Stimulated activated CD8-positive, alpha-beta memory T cell treated with anti-CD3 and anti-CD28 coated beads, Interleukin-7, amount 100 ng/mL, for 48 hours (primary cell): ENCODE data around the gene STPG1.
A peak's percentile ranks its signal among the peaks of the same experiment; 100 is the strongest.

ENCODE experiments used
- DNase-seq, 2 donors: peaks; one replicate each; pipeline ENCODE4 v3.0.0-alpha.2; 2020; ENCODE audit warnings: low read depth in 1 of 2; ENCODE audit errors: extremely low read depth in 1 of 2

Gene STPG1

GRCh38 chr1:24321697-24322469 lies 91.7 kb downstream of the STPG1 start:
- peak; percentile 56 to 59 for DNase-seq

GRCh38 chr1:24321126-24321525 lies 92.5 kb downstream of the STPG1 start:
- DNase-seq = no peak

GRCh38 chr1:24319962-24320361 lies 93.6 kb downstream of the STPG1 start:
- DNase-seq = no peak

DNA sequence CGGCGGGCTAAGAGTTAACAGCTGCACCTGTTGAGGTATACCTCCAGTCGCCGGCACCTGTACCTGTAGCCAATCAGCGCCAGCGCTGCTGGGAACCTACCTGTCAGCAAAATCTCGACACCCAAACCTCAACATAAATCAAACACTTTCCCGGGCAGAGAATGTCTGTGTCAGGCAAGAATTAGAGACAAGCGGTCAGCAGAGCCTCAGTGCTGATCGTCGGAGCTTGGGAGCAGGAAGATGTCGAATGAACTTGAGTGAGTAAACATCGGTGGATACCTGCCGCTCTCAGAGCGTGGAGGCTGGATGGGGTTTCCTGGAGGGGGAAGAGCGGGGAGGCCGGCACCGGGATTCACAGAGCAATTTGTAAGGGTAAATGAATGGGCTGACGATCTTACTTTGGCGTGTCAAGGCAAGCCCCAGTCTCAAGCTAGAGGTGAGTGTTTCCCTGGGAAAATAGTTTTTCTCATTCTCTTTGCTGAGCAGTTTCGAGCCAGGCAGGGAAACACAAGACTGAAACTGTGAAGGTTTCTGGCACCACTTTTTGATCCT lies 94.2 kb downstream of the STPG1 start, which contains the start of gene GRHL3:
TSS of gene GRHL3 (plus strand) at position 46 of the 552 bp plus-strand sequence. CDS start at position 241, 195 bp downstream.
- DNase-seq = no peak

- no peak for DNase-seq
Measured at GRCh38 chr1:24318615-24319311, 94.8 kb downstream of the STPG1 start.

- no peak for DNase-seq
Measured at GRCh38 chr1:24317956-24318614, 95.5 kb downstream of the STPG1 start.

GRCh38 chr1:24317081-24317480 lies 96.5 kb downstream of the STPG1 start:
- DNase-seq = no peak

- DNase-seq = no peak
Measured at GRCh38 chr1:24316645-24317044, 96.9 kb downstream of the STPG1 start.

DNA sequence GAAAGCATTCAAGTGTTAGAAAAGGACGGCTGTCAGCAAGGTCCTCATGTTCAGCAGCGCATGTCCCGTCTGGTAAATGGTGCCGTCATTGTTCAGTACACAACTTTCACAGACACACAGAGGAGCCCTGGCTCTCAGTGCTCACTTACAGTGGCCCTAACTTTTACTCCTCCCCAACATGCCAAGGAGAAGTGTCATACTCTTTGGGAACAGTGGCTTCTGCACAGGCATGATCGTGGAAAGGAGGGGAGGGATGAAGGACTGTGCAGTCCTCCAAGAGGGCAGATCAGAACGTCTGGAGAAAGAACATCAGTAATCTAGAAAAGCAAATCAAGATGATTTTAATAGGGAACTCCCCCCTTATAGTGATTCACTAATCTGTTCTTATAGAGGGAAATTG lies 98.2 kb downstream of the STPG1 start:
- DNase-seq = no peak

GRCh38 chr1:24311741-24312140 lies 101.8 kb downstream of the STPG1 start:
- DNase-seq = no peak

- DNase-seq = no peak
Measured at GRCh38 chr1:24311234-24311633, 102.3 kb downstream of the STPG1 start.

- peak in 1 of 2 donors; percentile 35 for DNase-seq
Measured at GRCh38 chr1:24309762-24310485, 103.7 kb downstream of the STPG1 start.

DNA sequence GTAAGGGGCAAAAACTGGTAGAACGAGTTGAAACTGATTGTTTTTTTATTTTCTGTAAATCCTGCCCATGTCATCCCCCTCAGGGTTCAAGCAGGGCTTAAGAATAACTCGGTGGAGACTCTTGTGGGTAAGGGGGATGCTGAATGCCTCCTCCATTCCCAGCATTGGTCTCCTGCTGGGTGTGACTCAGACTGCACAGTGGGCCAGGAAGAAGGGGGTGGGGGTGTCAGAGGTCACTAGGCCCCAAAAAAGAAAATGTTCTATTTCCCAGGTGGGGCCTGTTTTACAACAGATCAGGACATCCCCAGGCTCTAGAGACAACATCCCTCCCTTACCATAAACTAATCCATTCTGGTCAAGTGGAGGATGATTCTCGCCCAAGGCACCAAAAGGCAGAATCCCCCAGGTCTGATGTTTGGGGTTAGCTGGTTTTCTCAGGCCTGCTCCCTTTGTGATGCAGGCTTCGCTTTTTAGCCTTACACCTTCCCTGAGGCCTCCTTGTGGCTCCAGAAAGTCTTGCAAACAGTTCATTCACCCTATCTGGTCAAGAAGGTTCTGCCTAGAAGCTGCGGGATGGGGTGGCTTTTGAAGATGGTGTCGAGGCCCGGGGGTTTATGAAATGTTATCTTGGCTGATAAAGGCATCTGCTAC lies 105.1 kb downstream of the STPG1 start:
- DNase-seq = no peak
